Liver (tissue), 9 donors: ENCODE data around the gene SNCA. TPM values are rescaled to one million over a fixed set of nuclear protein-coding genes. Genes with fewer than 3 reads are reported as not detected.

ENCODE experiments used
- DNase-seq: peaks from one replicate; pipeline ENCODE4 v3.0.0-alpha.2; 2017; ENCODE audit warnings: low spot score
- H3K27ac ChIP-seq, 2 donors: one replicate each; pipeline ENCODE4 v1.7.0; 2013; ENCODE audit warnings: inconsistent platforms in 2 of 2, low read length in 2 of 2, control low read depth in 1 of 2, low read depth in 1 of 2, mild to moderate bottlenecking in 1 of 2
- H3K27me3 ChIP-seq, 4 donors: one replicate each; pipeline versions ENCODE4 v1.6.1 to v1.7.0; 2013; ENCODE audit warnings: low read length in 3 of 4, inconsistent platforms in 1 of 4, mild to moderate bottlenecking in 1 of 4, moderate library complexity in 1 of 4; ENCODE audit not compliant: control insufficient read depth in 4 of 4, insufficient read depth in 4 of 4
- H3K36me3 ChIP-seq, 4 donors: one replicate each; pipeline versions ENCODE4 v1.6.1 to v1.7.0; 2013; ENCODE audit warnings: low read length in 3 of 4, mild to moderate bottlenecking in 3 of 4, low read depth in 1 of 4, moderate library complexity in 1 of 4; ENCODE audit not compliant: control insufficient read depth in 4 of 4, insufficient read depth in 3 of 4
- H3K4me1 ChIP-seq, 4 donors: one replicate each; pipeline versions ENCODE4 v1.6.1 to v1.7.0; 2013; ENCODE audit warnings: low read length in 3 of 4, mild to moderate bottlenecking in 3 of 4, moderate library complexity in 1 of 4; ENCODE audit not compliant: control insufficient read depth in 4 of 4, insufficient read depth in 4 of 4
- H3K4me3 ChIP-seq, 3 donors: one replicate each; pipeline versions ENCODE4 v1.6.1 to v1.7.0; 2013; ENCODE audit warnings: low read length in 3 of 3, control low read depth in 1 of 3, low read depth in 1 of 3, mild to moderate bottlenecking in 1 of 3
- H3K9ac ChIP-seq, 2 donors: one replicate each; pipeline ENCODE4 v1.7.0; 2013; ENCODE audit warnings: low read length in 2 of 2, mild to moderate bottlenecking in 2 of 2, moderate library complexity in 2 of 2, control low read depth in 1 of 2, low read depth in 1 of 2
- H3K9me3 ChIP-seq, 4 donors: one replicate each; pipeline versions ENCODE4 v1.6.1 to v1.7.0; 2013; ENCODE audit warnings: low read length in 3 of 4; ENCODE audit not compliant: control insufficient read depth in 4 of 4
- ATF3 ChIP-seq: IDR thresholded peaks from 2 replicates; pipeline ENCODE4 v1.6.1; 2016; ENCODE audit warnings: antibody characterized with exemption
- CTCF ChIP-seq: fragments of 150-350 bp; IDR thresholded peaks from 2 replicates; pipeline ENCODE4 v1.5.1; 2017; ENCODE audit warnings: improper control_type of control experiment, low read depth, low read length; ENCODE audit not compliant: missing input control
- EGR1 ChIP-seq, 2 donors: IDR thresholded peaks; 2 replicates each; pipeline ENCODE4 v1.6.1; 2016 to 2018; ENCODE audit warnings: antibody characterized with exemption in 2 of 2, low read depth in 2 of 2
- FOXA1 ChIP-seq: IDR thresholded peaks from 2 replicates; pipeline ENCODE4 v1.6.1; 2016; ENCODE audit warnings: antibody characterized with exemption
- FOXA2 ChIP-seq: IDR thresholded peaks from 2 replicates; pipeline ENCODE4 v1.6.1; 2016; ENCODE audit warnings: antibody characterized with exemption
- GABPA ChIP-seq, 2 donors: IDR thresholded peaks in 1 of 2; conservative IDR thresholded peaks in 1 of 2; 2 replicates each; pipeline ENCODE4 v1.6.1; 2016; ENCODE audit warnings: antibody characterized with exemption in 2 of 2, mild to moderate bottlenecking in 1 of 2, moderate library complexity in 1 of 2
- HNF4A ChIP-seq, 2 donors: conservative IDR thresholded peaks; 2 replicates each; pipeline ENCODE4 v1.6.1; 2016; ENCODE audit warnings: antibody characterized with exemption in 2 of 2, mild to moderate bottlenecking in 2 of 2
- HNF4G ChIP-seq: IDR thresholded peaks from 2 replicates; pipeline ENCODE4 v1.6.1; 2016; ENCODE audit warnings: antibody characterized with exemption
- JUND ChIP-seq, 2 donors: IDR thresholded peaks; 2 replicates each; pipeline ENCODE4 v1.6.1; 2016; ENCODE audit warnings: antibody characterized with exemption in 2 of 2
- NR2F2 ChIP-seq: IDR thresholded peaks from 2 replicates; pipeline ENCODE4 v1.6.1; 2016; ENCODE audit warnings: antibody characterized with exemption
- RAD21 ChIP-seq, 2 donors: IDR thresholded peaks; 2 replicates each; pipeline ENCODE4 v1.6.1; 2016; ENCODE audit warnings: antibody characterized with exemption in 2 of 2, mild to moderate bottlenecking in 2 of 2
- REST ChIP-seq: IDR thresholded peaks from 2 replicates; pipeline ENCODE4 v1.6.1; 2016; ENCODE audit warnings: antibody characterized with exemption, mild to moderate bottlenecking
- RXRA ChIP-seq, 2 donors: IDR thresholded peaks; 2 replicates each; pipeline ENCODE4 v1.6.1; 2017 to 2018; ENCODE audit warnings: antibody characterized with exemption in 2 of 2, mild to moderate bottlenecking in 1 of 2
- SP1 ChIP-seq: IDR thresholded peaks from 2 replicates; pipeline ENCODE4 v1.6.1; 2018; ENCODE audit warnings: antibody characterized with exemption, mild to moderate bottlenecking
- TAF1 ChIP-seq: conservative IDR thresholded peaks from 2 replicates; pipeline ENCODE4 v1.6.1; 2016; ENCODE audit warnings: antibody characterized with exemption, mild to moderate bottlenecking
- YY1 ChIP-seq: IDR thresholded peaks from 2 replicates; pipeline ENCODE4 v1.6.1; 2016; ENCODE audit warnings: antibody characterized with exemption, mild to moderate bottlenecking
- WGBS: extraction: QIAGEN DNeasy Blood & Tissue Kit; methylation state at CpG from one replicate; pipeline ENCODE4 v1.1.7; 2013; 5-methylcytosine and 5-hydroxymethylcytosine counted together
- polyA plus RNA-seq, 2 donors: library from polyadenylated mRNA; stranded (reverse) in 1 of 2; unstranded in 1 of 2; fragments of 200-250 nt in 1 of 2; fragments of >200 nt in 1 of 2; fragmentation: Nextera tagmentation in 1 of 2; extraction: Ambion mirVana in 1 of 2; gene quantifications; one replicate each; pipeline versions ENCODE4 v1.2.1 to v1.2.3, GENCODE V29; 2013 to 2015
- total RNA-seq, 2 donors: library from RNA; depleted of rRNA; stranded (reverse); fragments of >200 nt; gene quantifications; one replicate each; pipeline ENCODE4 v1.2.3, GENCODE V29; 2014
- TF ChIP-seq, protein P1 (sequence below): IDR thresholded peaks from 2 replicates; pipeline ENCODE4 v1.6.1; 2016; ENCODE audit warnings: antibody characterized with exemption
- TF ChIP-seq, protein P2 (sequence below): IDR thresholded peaks from 2 replicates; pipeline ENCODE4 v1.6.1; 2016; ENCODE audit warnings: antibody characterized with exemption
- donor health status: healthy.
- donor health status: healthy.
- donor health status: healthy.
- donor health status: healthy.
- donor health status: healthy.

Gene SNCA
- total and polyA plus RNA-seq, 4 donors, result 0.44 to 292 (median 0.70) TPM

DNA sequence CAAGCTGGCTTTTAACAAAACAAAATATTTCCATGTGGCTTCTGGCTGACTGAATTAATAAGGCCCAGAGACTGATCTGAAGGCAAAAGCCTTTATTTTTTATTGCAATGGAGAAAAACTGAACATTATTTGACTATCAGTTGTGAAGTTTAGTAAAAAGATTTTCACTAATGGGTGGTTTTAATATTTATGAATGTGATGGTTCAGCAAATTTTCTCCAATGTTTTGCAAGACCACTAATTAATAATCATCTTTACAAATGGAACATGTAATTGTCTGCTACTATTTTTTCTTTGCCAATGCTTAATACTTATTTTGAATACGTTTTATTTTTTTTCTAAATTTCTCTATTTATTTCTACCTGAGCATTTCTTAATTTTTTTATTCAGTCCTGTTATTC is 90.6 kb downstream of the SNCA start:
- peaks cover 0 to 4% (median 0%) of the 10 kb centered on the region in 4 donors for H3K9me3 ChIP-seq
- H3K27ac ChIP-seq, result no peak overlapping the region
- no peaks in the 10 kb centered on the region for H3K36me3 ChIP-seq
- DNase-seq, result no peak
- no peak overlapping the region for H3K9ac ChIP-seq
- no peaks in the 10 kb centered on the region for H3K27me3 ChIP-seq
- no peaks in the 10 kb centered on the region for H3K4me1 ChIP-seq
- 71% methylated on average over 1 of the region's 1 CpG for WGBS
- H3K4me3 ChIP-seq, result no peak overlapping the region
- TF ChIP-seq REST, result no peak
- TF ChIP-seq JUND (IDR thresholded peaks at IDR 0.05), result no peak
- TF ChIP-seq RXRA (IDR thresholded peaks at IDR 0.05), result no peak
- no peak for TF ChIP-seq FOXA1
- TF ChIP-seq, protein P1, sequence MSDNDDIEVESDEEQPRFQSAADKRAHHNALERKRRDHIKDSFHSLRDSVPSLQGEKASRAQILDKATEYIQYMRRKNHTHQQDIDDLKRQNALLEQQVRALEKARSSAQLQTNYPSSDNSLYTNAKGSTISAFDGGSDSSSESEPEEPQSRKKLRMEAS, result no peak
- TF ChIP-seq TAF1, result no peak
- no peak for TF ChIP-seq GABPA (IDR thresholded peaks at IDR 0.05 in 1 of 2, conservative IDR thresholded peaks at IDR 0.05 in 1 of 2)
- TF ChIP-seq YY1, result no peak
- no peak for TF ChIP-seq NR2F2
- no peak for TF ChIP-seq FOXA2
- no peak for TF ChIP-seq SP1
- no peak for TF ChIP-seq HNF4A (conservative IDR thresholded peaks at IDR 0.05)
- no peak for TF ChIP-seq ATF3
- TF ChIP-seq, protein P2, sequence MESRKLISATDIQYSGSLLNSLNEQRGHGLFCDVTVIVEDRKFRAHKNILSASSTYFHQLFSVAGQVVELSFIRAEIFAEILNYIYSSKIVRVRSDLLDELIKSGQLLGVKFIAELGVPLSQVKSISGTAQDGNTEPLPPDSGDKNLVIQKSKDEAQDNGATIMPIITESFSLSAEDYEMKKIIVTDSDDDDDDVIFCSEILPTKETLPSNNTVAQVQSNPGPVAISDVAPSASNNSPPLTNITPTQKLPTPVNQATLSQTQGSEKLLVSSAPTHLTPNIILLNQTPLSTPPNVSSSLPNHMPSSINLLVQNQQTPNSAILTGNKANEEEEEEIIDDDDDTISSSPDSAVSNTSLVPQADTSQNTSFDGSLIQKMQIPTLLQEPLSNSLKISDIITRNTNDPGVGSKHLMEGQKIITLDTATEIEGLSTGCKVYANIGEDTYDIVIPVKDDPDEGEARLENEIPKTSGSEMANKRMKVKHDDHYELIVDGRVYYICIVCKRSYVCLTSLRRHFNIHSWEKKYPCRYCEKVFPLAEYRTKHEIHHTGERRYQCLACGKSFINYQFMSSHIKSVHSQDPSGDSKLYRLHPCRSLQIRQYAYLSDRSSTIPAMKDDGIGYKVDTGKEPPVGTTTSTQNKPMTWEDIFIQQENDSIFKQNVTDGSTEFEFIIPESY, result no peak
- TF ChIP-seq CTCF, result no peak
- TF ChIP-seq EGR1 (IDR thresholded peaks at IDR 0.05; ENCODE audit: low read depth in 2 of 2), result no peak
- no peak for TF ChIP-seq RAD21 (IDR thresholded peaks at IDR 0.05)

GRCh38 chr4:89745708-89746107 is 91.3 kb downstream of the SNCA start:
- H3K36me3 ChIP-seq, result no peaks in the 10 kb centered on the region
- no peak for DNase-seq
- H3K27me3 ChIP-seq, result no peaks in the 10 kb centered on the region
- WGBS, result 84% methylated on average over 1 of the region's 1 CpG
- H3K9ac ChIP-seq, result no peak overlapping the region
- peaks cover 0 to 4% (median 0%) of the 10 kb centered on the region in 4 donors for H3K9me3 ChIP-seq
- H3K4me3 ChIP-seq, result no peak overlapping the region
- no peak overlapping the region for H3K27ac ChIP-seq
- no peaks in the 10 kb centered on the region for H3K4me1 ChIP-seq
- TF ChIP-seq HNF4A (conservative IDR thresholded peaks at IDR 0.05), result no peak
- TF ChIP-seq RAD21 (IDR thresholded peaks at IDR 0.05), result no peak
- no peak for TF ChIP-seq YY1
- TF ChIP-seq SP1, result no peak
- TF ChIP-seq, protein P2, result no peak
- TF ChIP-seq CTCF, result no peak
- no peak for TF ChIP-seq HNF4G
- no peak for TF ChIP-seq ATF3
- no peak for TF ChIP-seq FOXA1
- no peak for TF ChIP-seq NR2F2
- TF ChIP-seq GABPA (IDR thresholded peaks at IDR 0.05 in 1 of 2, conservative IDR thresholded peaks at IDR 0.05 in 1 of 2), result no peak
- TF ChIP-seq FOXA2, result no peak
- TF ChIP-seq RXRA (IDR thresholded peaks at IDR 0.05), result no peak
